HG03064 (cell line): ENCODE measurements around the gene CPT1A.

ENCODE experiments used
- ATAC-seq: cut with Tn5 transposase; IDR thresholded peaks from one replicate; pipeline ENCODE4 v1.9.1; 2021; ENCODE audit warnings: low read depth; ENCODE audit not compliant: unreplicated experiment

The CPT1A gene

GRCh38 chr11:68835328-68835727, 6.4 kb downstream of the CPT1A start:
- no peak for ATAC-seq

- no peak for ATAC-seq
These were observed 9.1 kb downstream of the CPT1A start for GRCh38 chr11:68832476-68833181.

GRCh38 chr11:68831124-68831523, 10.6 kb downstream of the CPT1A start:
- ATAC-seq, result no peak

- ATAC-seq, result no peak
These were observed 12.1 kb downstream of the CPT1A start for GRCh38 chr11:68829581-68829980.

GRCh38 chr11:68828957-68829356, 12.8 kb downstream of the CPT1A start:
- ATAC-seq, result no peak

GRCh38 chr11:68828155-68828931, 13.4 kb downstream of the CPT1A start:
- no peak for ATAC-seq

- ATAC-seq, result no peak
These were observed 14.0 kb downstream of the CPT1A start for GRCh38 chr11:68827733-68828132.

- no peak for ATAC-seq
These were observed 15.0 kb downstream of the CPT1A start for GRCh38 chr11:68826726-68827125.

- ATAC-seq, result no peak
These were observed 16.1 kb downstream of the CPT1A start for GRCh38 chr11:68825571-68825970.

- ATAC-seq, result no peak
These were observed 19.2 kb downstream of the CPT1A start for GRCh38 chr11:68822546-68822945.

- no peak for ATAC-seq
These were observed 20.0 kb downstream of the CPT1A start for GRCh38 chr11:68821670-68822069.

- no peak for ATAC-seq
These were observed 22.4 kb downstream of the CPT1A start for GRCh38 chr11:68819362-68819761.

GRCh38 chr11:68818181-68818580, 23.5 kb downstream of the CPT1A start:
- ATAC-seq, result no peak

GRCh38 chr11:68817554-68817953, 24.2 kb downstream of the CPT1A start:
- no peak for ATAC-seq

GRCh38 chr11:68816917-68817419, 24.7 kb downstream of the CPT1A start:
- ATAC-seq, result no peak

GRCh38 chr11:68816251-68816776, 25.4 kb downstream of the CPT1A start:
- no peak for ATAC-seq

- ATAC-seq, result no peak
These were observed 27.9 kb downstream of the CPT1A start for GRCh38 chr11:68813773-68814172.

GRCh38 chr11:68812526-68812925, 29.2 kb downstream of the CPT1A start:
- ATAC-seq, result no peak

GRCh38 chr11:68810164-68810563, 31.6 kb downstream of the CPT1A start:
- no peak for ATAC-seq

- ATAC-seq, result no peak
These were observed 32.2 kb downstream of the CPT1A start for GRCh38 chr11:68809506-68809905.

- no peak for ATAC-seq
These were observed 32.9 kb downstream of the CPT1A start for GRCh38 chr11:68808787-68809186.
